Suprapubic skin (tissue), 4 donors: Measurements from ENCODE around the gene DCD. TPM values are rescaled to one million over a fixed set of nuclear protein-coding genes. Genes with fewer than 3 reads are reported as not detected.
"Not testable (repeated sequence)": the region's sequence is repeated elsewhere in the genome, so short reads cannot be mapped to it uniquely, and the experiment has no call there.

Experiments
- DNase-seq, 2 donors: peaks; one replicate each; pipeline ENCODE4 v3.0.0-alpha.2; 2019; ENCODE audit warnings: low spot score in 2 of 2
- H3K27ac ChIP-seq: fragments of 200-600 bp; sonication (generic); one replicate; pipeline ENCODE4 v1.5.1; 2019
- H3K27me3 ChIP-seq: fragments of 200-600 bp; sonication (generic); one replicate; pipeline ENCODE4 v1.5.1; 2019
- H3K36me3 ChIP-seq: fragments of 200-600 bp; sonication (generic); one replicate; pipeline ENCODE4 v1.5.1; 2019
- H3K4me1 ChIP-seq: fragments of 200-600 bp; sonication (generic); one replicate; pipeline ENCODE4 v1.5.1; 2019
- H3K4me3 ChIP-seq: fragments of 200-600 bp; sonication (generic); one replicate; pipeline ENCODE4 v1.5.1; 2019; ENCODE audit warnings: mild to moderate bottlenecking
- H3K9me3 ChIP-seq: fragments of 200-600 bp; sonication (generic); one replicate; pipeline ENCODE4 v1.5.1; 2019
- CTCF ChIP-seq, 2 donors: fragments of 200-600 bp in 1 of 2; fragments of 450-650 bp in 1 of 2; sonication (generic) in 1 of 2; IDR thresholded peaks; one replicate each; pipeline ENCODE4 v1.5.1; 2016 to 2019; ENCODE audit warnings: antibody characterized with exemption in 2 of 2, mild to moderate bottlenecking in 1 of 2, moderate library complexity in 1 of 2
- EP300 ChIP-seq: sonication (generic); formaldehyde crosslinking; IDR thresholded peaks from one replicate; pipeline ENCODE4 v1.6.1; 2017; ENCODE audit warnings: antibody characterized with exemption
- POLR2A ChIP-seq, 2 donors: fragments of 450-650 bp; IDR thresholded peaks; one replicate each; pipeline ENCODE4 v1.6.1; 2017; ENCODE audit warnings: antibody characterized with exemption in 2 of 2, mild to moderate bottlenecking in 2 of 2, moderate library complexity in 2 of 2
- POLR2AphosphoS5 ChIP-seq, 3 donors: sonication (generic); formaldehyde crosslinking; IDR thresholded peaks; one replicate each; pipeline ENCODE4 v1.6.1; 2017; ENCODE audit warnings: antibody characterized with exemption in 3 of 3
- WGBS: methylation state at CpG from one replicate; pipeline ENCODE4 v1.1.5; 2018; 5-methylcytosine and 5-hydroxymethylcytosine counted together
- total RNA-seq, 4 donors: library from RNA; depleted of rRNA; stranded (reverse); fragments of >200 nt; gene quantifications; one replicate each; pipeline ENCODE4 v1.1.0, GENCODE V29; 2016

Gene DCD
- total RNA-seq, 4 donors from 2014 or later: 1,519 to 3,186 (median 2,298) TPM

- H3K4me3 ChIP-seq: no peak overlapping the region
Measured at GRCh38 chr12:54678131-54678530, 30.0 kb upstream of the DCD start.

DNA sequence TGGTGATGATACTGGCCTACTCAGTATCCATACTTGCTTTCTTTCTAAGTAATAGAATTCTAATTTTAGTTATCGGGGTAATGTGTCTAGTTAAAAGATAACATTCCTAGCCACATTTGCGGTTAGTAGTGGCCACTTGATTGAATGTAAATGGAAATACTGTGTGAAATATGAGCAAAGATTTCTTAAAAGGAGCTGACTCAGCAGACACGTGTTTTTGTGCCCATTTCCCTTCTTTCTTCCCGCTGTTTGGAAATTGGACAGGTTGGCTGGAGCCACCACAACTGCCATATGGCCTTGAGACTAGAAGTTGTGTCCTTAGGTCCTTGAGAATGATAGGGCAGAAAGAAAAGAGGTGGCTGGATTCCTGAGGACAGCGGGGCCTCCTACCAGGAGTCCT, 19.8 kb upstream of the DCD start:
- no peak for DNase-seq
- Histone ChIP-seq H3K9me3 (no peaks in the 10 kb centered on the region), H3K4me1 (no peaks in the 10 kb centered on the region), H3K27ac (no peak overlapping the region), H3K36me3 (no peaks in the 10 kb centered on the region), H3K4me3 (no peak overlapping the region), H3K27me3 (no peaks in the 10 kb centered on the region)
- TF ChIP-seq POLR2AphosphoS5 (IDR thresholded peaks at IDR 0.05): no peak
- TF ChIP-seq CTCF (IDR thresholded peaks at IDR 0.05): no peak
- no peak for TF ChIP-seq EP300
- WGBS: 87% methylated on average over 5 of the region's 5 CpGs

More at GRCh38 chr12:54678131-54678530, 30.0 kb upstream of the DCD start:
- WGBS: 77% methylated on average over 5 of the region's 5 CpGs
- Histone ChIP-seq H3K27ac (no peak overlapping the region), H3K36me3 (no peaks in the 10 kb centered on the region), H3K4me1 (no peaks in the 10 kb centered on the region), H3K27me3 (peaks cover 10% of the 10 kb centered on the region), H3K9me3 (no peaks in the 10 kb centered on the region)
- no peak for TF ChIP-seq EP300
- no peak for TF ChIP-seq CTCF (IDR thresholded peaks at IDR 0.05)
- TF ChIP-seq POLR2AphosphoS5 (IDR thresholded peaks at IDR 0.05): no peak
- no peak for TF ChIP-seq POLR2A (IDR thresholded peaks at IDR 0.05)
- no peak for DNase-seq

DNA sequence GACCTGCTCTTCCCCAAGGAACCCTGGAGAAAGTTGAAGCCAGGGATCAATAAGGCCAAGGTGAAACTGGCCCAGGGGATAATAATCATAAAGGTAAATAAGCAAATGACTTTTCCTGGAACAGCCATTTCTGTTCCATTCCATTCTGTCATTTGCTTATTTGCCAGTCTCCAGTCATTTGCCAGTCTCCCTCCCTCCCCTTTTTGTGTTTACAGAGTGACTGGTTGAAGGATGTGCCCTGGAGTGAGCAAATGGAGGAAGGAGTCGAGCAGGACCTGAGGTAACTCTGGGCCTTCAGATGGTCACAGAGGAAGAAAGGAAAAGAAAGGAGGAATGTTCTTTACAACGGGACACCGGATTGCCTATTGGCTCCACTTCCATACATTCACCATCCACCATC, 17.8 kb upstream of the DCD start:
- H3K27ac ChIP-seq: no peak overlapping the region
- 81% methylated on average over 3 of the region's 3 CpGs for WGBS
- TF ChIP-seq POLR2AphosphoS5 (IDR thresholded peaks at IDR 0.05) (no peak), CTCF (IDR thresholded peaks at IDR 0.05) (no peak), POLR2A (IDR thresholded peaks at IDR 0.05) (no peak), EP300 (no peak)
- no peaks in the 10 kb centered on the region for H3K27me3 ChIP-seq
- no peak overlapping the region for H3K4me3 ChIP-seq
- no peaks in the 10 kb centered on the region for H3K9me3 ChIP-seq
- H3K36me3 ChIP-seq: no peaks in the 10 kb centered on the region
- DNase-seq: no peak
- H3K4me1 ChIP-seq: no peaks in the 10 kb centered on the region

GRCh38 chr12:54665022-54665635, 17.0 kb upstream of the DCD start:
- H3K4me3 ChIP-seq, H3K36me3 ChIP-seq, H3K4me1 ChIP-seq, DNase-seq, H3K9me3 ChIP-seq, H3K27ac ChIP-seq, H3K27me3 ChIP-seq: not testable (repeated sequence)
- 71% methylated on average over 3 of the region's 3 CpGs for WGBS

DNA sequence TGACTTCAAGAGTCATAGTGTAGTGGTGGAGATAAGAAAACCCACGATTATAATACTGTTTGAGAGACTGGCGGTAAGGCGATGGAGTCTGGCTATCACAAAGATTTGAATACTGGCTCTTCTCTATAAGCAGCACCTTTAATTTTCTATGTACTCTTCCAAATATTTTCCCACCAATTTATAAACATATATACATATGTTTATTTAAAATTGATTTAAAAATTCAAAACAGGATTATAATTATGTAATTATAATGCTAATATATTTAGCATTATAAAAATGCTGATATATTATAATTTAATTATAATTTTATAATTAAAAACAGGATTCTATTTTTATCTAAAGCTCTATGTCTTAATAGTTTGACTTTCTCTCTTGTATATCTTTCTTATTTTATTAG, 15.4 kb upstream of the DCD start:
- no peak overlapping the region for H3K4me3 ChIP-seq
- no peaks in the 10 kb centered on the region for H3K9me3 ChIP-seq
- no peaks in the 10 kb centered on the region for H3K27me3 ChIP-seq
- no peaks in the 10 kb centered on the region for H3K36me3 ChIP-seq
- no peaks in the 10 kb centered on the region for H3K4me1 ChIP-seq
- TF ChIP-seq CTCF (IDR thresholded peaks at IDR 0.05): no peak
- no peak for TF ChIP-seq POLR2AphosphoS5 (IDR thresholded peaks at IDR 0.05)
- TF ChIP-seq POLR2A (IDR thresholded peaks at IDR 0.05): no peak
- no peak for TF ChIP-seq EP300
- 83% methylated on average over 3 of the region's 3 CpGs for WGBS
- DNase-seq: no peak
- H3K27ac ChIP-seq: no peak overlapping the region

GRCh38 chr12:54662026-54662425, 13.9 kb upstream of the DCD start:
- H3K36me3 ChIP-seq: no peaks in the 10 kb centered on the region
- H3K4me3 ChIP-seq: no peak overlapping the region
- DNase-seq: no peak
- 50% methylated on average over 3 of the region's 3 CpGs for WGBS
- no peak overlapping the region for H3K27ac ChIP-seq
- no peaks in the 10 kb centered on the region for H3K9me3 ChIP-seq
- TF ChIP-seq EP300: no peak
- TF ChIP-seq POLR2AphosphoS5 (IDR thresholded peaks at IDR 0.05): no peak
- TF ChIP-seq CTCF (IDR thresholded peaks at IDR 0.05): no peak
- TF ChIP-seq POLR2A (IDR thresholded peaks at IDR 0.05): no peak
- H3K27me3 ChIP-seq: no peaks in the 10 kb centered on the region
- no peaks in the 10 kb centered on the region for H3K4me1 ChIP-seq
